NK-92 (cell line): ENCODE results near the gene GPR107.

Source experiments
- DNase-seq: peaks from one replicate; lab custom pipeline; 2025; ENCODE audit not compliant: unreplicated experiment; lab: John Stamatoyannopoulos, UW

Gene GPR107

DNA sequence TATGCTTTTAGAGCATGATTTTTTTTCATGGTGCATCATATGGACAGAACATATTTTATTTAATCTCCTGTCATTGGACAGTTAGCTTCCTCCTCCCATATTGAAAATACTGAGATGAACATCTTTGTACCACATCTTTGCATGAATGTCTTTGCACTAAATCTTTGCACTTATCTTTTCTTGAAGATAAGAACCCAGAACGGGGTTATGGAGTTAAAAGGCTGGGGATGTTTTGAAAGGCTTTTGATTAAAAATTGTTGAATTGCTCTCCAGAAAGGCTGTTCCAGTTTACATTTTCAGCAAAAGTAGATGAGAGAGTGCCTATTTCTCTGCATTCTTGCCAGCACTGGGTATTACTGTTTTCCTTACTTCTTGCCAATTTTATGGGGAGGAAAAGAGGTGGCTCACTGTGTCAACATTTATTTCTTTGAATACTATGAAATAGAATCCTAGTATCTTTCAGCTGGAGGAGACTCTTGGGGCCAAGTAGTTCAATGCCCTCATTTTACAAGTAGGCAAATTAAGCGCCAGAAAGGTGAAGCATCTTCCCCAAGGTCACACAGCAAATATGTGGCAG, 125.7 kb downstream of the GPR107 start:
- no peak for DNase-seq

- DNase-seq = no peak
These were observed 126.8 kb downstream of the GPR107 start for GRCh38 chr9:130180516-130180915.

DNA sequence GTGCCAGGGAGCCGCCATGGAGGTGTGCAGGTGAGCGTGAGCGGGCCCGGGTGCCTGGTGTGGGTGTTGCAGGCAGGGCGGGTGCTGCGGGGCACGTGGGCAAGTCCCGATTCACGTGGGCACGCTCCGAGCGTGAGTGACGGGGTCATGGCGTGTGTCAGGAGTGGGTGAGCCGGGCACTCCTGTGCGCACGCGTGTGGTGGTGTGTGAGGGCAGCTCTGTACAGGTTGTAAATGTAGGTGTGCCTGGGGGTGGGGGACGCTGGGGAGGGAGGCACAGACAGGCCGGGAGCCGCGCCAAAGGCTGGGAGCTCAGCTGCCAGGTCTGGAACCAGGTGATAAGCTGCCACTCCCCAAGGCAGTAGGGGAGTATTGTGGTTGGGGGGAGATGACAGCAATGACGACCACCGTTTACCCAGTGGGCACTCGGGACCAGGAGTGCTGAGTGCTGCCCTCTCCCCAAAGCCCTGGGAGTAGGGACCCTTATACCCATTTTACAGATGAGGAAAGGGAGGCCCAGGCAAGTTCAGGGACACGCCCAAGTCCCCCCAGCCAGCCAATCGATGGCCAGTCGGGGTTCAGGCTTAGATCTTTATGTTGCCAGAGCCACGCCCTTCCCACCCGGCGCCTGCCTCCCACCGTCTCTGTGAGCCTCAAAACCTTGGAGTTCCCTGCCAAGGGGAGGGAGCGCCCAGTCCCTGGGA, 128.1 kb downstream of the GPR107 start:
- no peak for DNase-seq

- no peak for DNase-seq
These were observed 128.7 kb downstream of the GPR107 start for GRCh38 chr9:130182381-130182909.

DNA sequence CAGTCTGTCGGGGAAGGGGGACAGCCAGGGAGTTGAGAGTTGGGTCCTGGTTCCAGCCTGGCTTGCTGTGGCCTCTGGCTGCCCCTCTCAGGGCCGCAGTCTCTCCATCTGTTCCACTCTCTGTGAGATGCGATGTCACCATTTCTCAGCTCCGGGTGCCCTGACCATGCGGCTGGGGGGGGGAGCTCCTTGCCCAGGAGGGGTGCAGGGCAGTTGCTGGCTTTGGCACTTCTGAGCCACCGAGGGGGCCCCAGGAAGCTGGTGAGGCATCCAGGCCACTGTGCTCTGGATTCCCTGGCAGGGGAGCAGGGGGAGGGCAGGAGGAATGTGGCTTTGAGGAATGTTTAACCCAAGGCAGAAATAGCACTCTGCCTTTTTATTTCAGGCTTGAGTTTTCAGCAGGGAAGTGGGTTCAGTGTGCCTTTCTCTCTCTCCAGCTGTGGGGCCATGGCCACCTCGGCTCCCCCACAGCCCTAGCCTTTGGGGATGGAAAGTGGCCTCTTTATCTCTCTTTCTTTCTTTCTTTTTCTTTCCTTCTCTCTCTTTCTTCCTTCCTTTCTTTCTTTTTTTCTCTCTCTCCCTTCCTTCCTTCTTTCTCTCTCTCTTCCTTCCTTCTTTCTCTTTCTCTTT, 129.5 kb downstream of the GPR107 start:
- no peak for DNase-seq

DNA sequence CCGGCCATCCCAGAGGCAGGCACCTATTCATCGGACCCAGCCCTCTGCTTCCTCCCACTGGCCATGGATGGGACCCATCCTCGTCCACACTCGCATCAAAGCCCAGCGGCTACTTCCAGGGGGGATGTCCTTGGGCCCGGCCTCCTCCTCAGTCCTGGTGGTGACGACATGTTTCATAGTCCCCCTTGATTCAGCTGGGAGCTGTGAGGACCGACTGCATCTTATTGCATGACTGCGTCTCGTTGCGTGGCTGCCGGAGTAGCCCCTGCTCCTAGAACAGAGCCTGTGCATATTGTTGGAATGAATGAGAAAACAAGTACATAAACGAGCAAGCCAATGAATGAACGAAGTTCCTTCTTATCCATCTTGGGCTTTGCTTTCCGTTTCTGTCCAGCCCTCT, 131.3 kb downstream of the GPR107 start:
- DNase-seq = no peak

DNA sequence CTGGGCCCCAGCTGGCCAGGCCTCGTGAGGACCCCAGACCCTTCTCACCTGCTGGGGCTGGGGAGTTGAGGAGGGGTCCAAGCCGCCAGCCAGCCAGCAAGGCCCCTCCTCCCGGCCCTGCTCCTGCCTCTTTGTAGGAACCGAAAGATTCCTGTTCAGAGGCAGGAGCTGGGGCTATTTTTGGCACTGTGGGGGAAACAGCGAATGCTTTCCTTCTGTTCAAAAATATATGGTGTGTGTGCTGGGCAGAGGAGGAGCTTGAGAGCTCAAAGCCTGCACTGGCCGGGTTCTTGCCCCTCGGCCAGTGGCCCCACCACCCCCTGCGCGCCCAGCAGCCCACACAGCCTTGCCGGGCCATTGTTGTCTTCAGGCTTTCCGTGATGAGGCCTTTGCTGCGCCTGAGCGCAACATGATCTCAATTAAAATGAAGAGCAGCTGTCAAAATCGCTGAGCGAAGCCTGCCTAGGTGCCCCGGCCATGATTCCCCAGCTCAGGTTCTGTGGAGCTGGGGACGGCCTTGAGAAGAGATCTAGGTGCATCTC, 131.9 kb downstream of the GPR107 start:
- DNase-seq = no peak

GRCh38 chr9:130186051-130186450, 132.3 kb downstream of the GPR107 start:
- no peak for DNase-seq

- DNase-seq = no peak
These were observed 133.3 kb downstream of the GPR107 start for GRCh38 chr9:130186839-130187522.

- no peak for DNase-seq
These were observed 133.8 kb downstream of the GPR107 start for GRCh38 chr9:130187523-130187846.

GRCh38 chr9:130188860-130189481, 135.3 kb downstream of the GPR107 start:
- no peak for DNase-seq
